ENCODE data around the gene SLAMF1.
"Not testable (repeated sequence)": the region's sequence is repeated elsewhere in the genome, so short reads cannot be mapped to it uniquely, and the experiment has no call there.

The SLAMF1 gene

GRCh38 chr1:160657250-160657781 is 10.5 kb upstream of the SLAMF1 start:
- H3K36me3 ChIP-seq (replicated peaks) = no peaks in the 10 kb centered on the region
- no peak for DNase-seq (ENCODE audit: low spot score in 2 of 2)
- in situ Hi-C loops (cut with MboI; ENCODE audit: low sequenced_read_pairs) = no loop called here
- H3K4me1 ChIP-seq = peaks cover 8% of the 10 kb centered on the region
- peaks cover 4% of the 10 kb centered on the region; the same call in 1 of the 2 replicates for H3K27me3 ChIP-seq (ENCODE audit: low read depth)
- no peaks in the 10 kb centered on the region for H3K9me3 ChIP-seq
- H3K4me3 ChIP-seq = no peak overlapping the region

GRCh38 chr1:160656737-160657136 is 9.9 kb upstream of the SLAMF1 start:
- in situ Hi-C loops (cut with MboI; ENCODE audit: low sequenced_read_pairs) = no loop called here
- Histone ChIP-seq H3K9me3 (no peaks in the 10 kb centered on the region), H3K36me3 (replicated peaks) (no peaks in the 10 kb centered on the region), H3K4me1 (peaks cover 14% of the 10 kb centered on the region), H3K4me3 (no peak overlapping the region), H3K27me3 (ENCODE audit: low read depth) (peaks cover 1% of the 10 kb centered on the region; the same call in 1 of the 2 replicates)
- no peak for DNase-seq (ENCODE audit: low spot score in 2 of 2)

GRCh38 chr1:160653620-160654016 is 6.8 kb upstream of the SLAMF1 start:
- no peaks in the 10 kb centered on the region for H3K27me3 ChIP-seq (ENCODE audit: low read depth)
- peaks cover 18% of the 10 kb centered on the region for H3K4me1 ChIP-seq
- no peak for DNase-seq (ENCODE audit: low spot score in 2 of 2)
- in situ Hi-C loops (cut with MboI; ENCODE audit: low sequenced_read_pairs) = no loop called here
- no peaks in the 10 kb centered on the region for H3K9me3 ChIP-seq
- H3K4me3 ChIP-seq = no peak overlapping the region
- no peaks in the 10 kb centered on the region for H3K36me3 ChIP-seq (replicated peaks)

GRCh38 chr1:160652924-160653619 is 6.2 kb upstream of the SLAMF1 start:
- no peaks in the 10 kb centered on the region for H3K27me3 ChIP-seq (ENCODE audit: low read depth)
- H3K4me1 ChIP-seq = peaks cover 18% of the 10 kb centered on the region
- no peak for DNase-seq (ENCODE audit: low spot score in 2 of 2)
- H3K36me3 ChIP-seq (replicated peaks) = no peaks in the 10 kb centered on the region
- no peak overlapping the region for H3K4me3 ChIP-seq
- H3K9me3 ChIP-seq = no peaks in the 10 kb centered on the region
- in situ Hi-C loops (cut with MboI; ENCODE audit: low sequenced_read_pairs) = no loop called here

DNA sequence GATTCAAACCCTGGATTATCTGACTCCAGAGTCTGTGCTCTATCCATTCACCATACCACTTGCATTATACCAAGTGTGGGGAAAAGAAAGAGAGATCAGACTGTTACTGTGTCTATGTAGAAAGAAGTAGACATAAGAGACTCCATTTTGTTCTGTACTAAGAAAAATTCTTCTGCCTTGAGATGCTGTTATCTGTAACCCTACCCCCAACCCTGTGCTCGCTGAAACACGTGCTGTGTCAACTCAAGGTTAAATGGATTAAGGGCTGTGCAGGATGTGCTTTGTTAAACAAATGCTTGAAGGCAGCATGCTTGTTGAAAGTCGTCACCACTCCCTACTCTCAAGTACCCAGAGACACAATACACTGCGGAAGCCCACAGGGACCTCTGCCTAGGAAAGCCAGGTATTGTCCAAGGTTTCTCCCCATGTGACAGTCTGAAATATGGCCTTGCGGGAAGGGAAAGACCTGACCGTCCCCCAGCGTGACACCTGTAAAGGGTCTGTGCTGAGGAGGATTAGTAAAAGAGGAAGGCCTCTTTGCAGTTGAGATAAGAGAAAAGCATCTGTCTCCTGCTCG is 5.3 kb upstream of the SLAMF1 start:
- H3K4me1 ChIP-seq = peaks cover 18% of the 10 kb centered on the region
- H3K27me3 ChIP-seq (ENCODE audit: low read depth); H3K36me3 ChIP-seq (replicated peaks); H3K9me3 ChIP-seq; H3K4me3 ChIP-seq; in situ Hi-C loops (cut with MboI; ENCODE audit: low sequenced_read_pairs): not testable (repeated sequence)
- peak; percentile 76 to 85 for DNase-seq (ENCODE audit: low spot score in 2 of 2)

- Histone ChIP-seq H3K4me3 (no peak overlapping the region), H3K36me3 (replicated peaks) (no peaks in the 10 kb centered on the region), H3K4me1 (peaks cover 18% of the 10 kb centered on the region), H3K9me3 (no peaks in the 10 kb centered on the region), H3K27me3 (ENCODE audit: low read depth) (no peaks in the 10 kb centered on the region)
- in situ Hi-C loops (cut with MboI; ENCODE audit: low sequenced_read_pairs) = no loop called here
- no peak for DNase-seq (ENCODE audit: low spot score in 2 of 2)
Observed at GRCh38 chr1:160651433-160652064, 4.7 kb upstream of the SLAMF1 start.

DNA sequence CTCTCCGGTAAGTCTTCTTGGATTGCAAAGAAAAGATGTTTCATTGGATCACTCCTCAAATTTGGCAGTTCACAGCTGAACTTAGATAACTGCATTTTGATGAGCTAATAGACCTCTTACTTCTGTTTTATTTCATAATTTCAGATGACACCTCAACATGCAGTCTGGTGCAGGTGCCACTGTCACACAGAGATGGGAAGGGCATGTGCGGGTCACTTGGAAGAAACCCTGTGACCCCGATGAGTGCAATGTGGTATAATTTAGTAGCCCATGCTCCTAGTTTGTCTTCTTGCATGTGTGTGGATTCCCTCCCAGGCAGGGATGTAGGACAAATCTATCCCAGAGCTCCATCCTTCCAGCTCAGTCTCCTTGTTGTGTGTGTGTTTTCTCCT is 481 bp upstream of the SLAMF1 start:
- in situ Hi-C loops (cut with MboI; ENCODE audit: low sequenced_read_pairs) = no loop called here
- no peaks in the 10 kb centered on the region for H3K36me3 ChIP-seq (replicated peaks)
- peaks cover 10% of the 10 kb centered on the region for H3K4me1 ChIP-seq
- H3K9me3 ChIP-seq = no peaks in the 10 kb centered on the region
- DNase-seq (ENCODE audit: low spot score in 2 of 2) = no peak
- no peak overlapping the region for H3K4me3 ChIP-seq
- no peaks in the 10 kb centered on the region for H3K27me3 ChIP-seq (ENCODE audit: low read depth)

DNA sequence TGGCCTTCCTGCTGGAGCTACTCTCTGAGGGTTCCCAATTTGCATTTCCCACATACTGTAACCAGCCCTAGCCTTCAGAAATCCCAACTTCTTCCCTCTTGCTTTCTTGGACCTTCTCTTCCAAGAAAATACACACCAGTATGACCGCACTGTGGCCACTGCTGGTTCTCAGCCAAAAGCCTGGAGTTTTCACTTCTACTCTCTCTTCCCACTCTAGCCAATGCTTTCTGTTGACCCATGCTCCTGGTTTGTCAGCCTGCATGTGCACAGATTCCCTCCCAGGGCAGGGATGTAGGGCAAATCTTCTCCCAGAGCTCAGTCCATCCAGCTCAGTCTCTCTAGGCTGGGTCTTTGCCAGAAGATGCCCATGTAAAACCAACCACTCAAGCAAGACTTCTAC is 664 bp downstream of the SLAMF1 start:
- H3K4me3 ChIP-seq = no peak overlapping the region
- no peaks in the 10 kb centered on the region for H3K27me3 ChIP-seq (ENCODE audit: low read depth)
- H3K4me1 ChIP-seq = no peaks in the 10 kb centered on the region
- no peaks in the 10 kb centered on the region for H3K9me3 ChIP-seq
- DNase-seq (ENCODE audit: low spot score in 2 of 2) = no peak
- no peaks in the 10 kb centered on the region for H3K36me3 ChIP-seq (replicated peaks)
- in situ Hi-C loops (cut with MboI; ENCODE audit: low sequenced_read_pairs) = no loop called here

DNA sequence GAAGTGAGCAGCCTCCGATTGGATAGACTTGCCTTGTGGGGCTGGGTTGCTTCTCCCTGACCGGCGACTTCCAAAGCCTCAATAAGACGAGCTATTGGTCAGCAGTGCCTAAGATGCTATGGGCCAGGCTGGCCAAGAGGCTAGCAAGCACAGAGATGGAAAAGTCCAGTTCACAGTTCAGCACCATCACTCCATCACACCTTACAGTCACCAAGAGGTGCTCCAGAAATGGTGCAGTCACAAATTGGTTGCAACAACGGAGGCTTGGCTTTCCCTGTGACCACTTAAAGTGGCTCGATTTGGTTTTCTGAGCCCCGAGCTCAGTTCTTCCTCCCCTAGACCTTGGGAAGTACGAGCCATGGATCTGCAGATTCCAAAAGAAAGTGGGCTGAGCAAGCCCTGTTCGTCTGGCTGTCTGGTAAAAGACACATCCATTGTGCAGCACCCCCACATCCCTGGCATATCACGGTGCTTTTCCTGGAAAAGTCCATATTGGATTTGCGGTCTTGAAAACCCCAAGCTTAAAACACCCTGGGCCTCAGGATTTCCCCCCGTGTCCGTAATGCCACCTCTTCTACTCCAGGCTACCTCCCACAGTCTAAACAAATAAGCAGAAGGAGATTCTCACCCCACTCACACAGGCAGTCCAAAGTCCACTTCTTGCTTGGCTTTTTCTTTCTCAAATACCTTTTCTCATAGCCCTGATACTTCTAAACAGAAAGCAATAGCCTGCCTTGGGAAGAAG is 1.3 kb downstream of the SLAMF1 start:
- in situ Hi-C loops (cut with MboI; ENCODE audit: low sequenced_read_pairs) = no loop called here
- Histone ChIP-seq H3K4me3 (no peak overlapping the region), H3K27me3 (ENCODE audit: low read depth) (no peaks in the 10 kb centered on the region), H3K9me3 (no peaks in the 10 kb centered on the region), H3K4me1 (no peaks in the 10 kb centered on the region), H3K36me3 (replicated peaks) (no peaks in the 10 kb centered on the region)
- DNase-seq (ENCODE audit: low spot score in 2 of 2) = no peak

DNA sequence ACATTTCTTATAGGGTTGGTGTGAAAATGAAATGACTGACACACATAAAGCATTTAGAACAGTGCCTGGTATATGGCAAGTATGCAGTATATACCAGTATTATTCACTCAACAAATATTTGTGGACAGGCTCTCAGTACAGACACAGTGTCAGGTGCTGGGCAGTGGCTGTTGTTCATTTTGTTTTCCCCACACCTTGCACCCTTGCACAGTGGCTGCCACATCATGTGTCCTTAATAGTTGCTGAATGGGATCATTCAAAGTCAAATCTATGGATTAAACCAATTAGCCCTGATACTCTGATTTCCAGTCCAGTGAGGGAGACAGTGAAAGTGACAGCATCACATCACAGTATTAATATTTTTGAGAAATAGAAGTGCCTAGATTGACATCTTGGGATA is 2.4 kb downstream of the SLAMF1 start:
- Histone ChIP-seq H3K27me3 (ENCODE audit: low read depth) (no peaks in the 10 kb centered on the region), H3K4me3 (no peak overlapping the region), H3K4me1 (no peaks in the 10 kb centered on the region), H3K36me3 (replicated peaks) (no peaks in the 10 kb centered on the region), H3K9me3 (no peaks in the 10 kb centered on the region)
- in situ Hi-C loops (cut with MboI; ENCODE audit: low sequenced_read_pairs) = no loop called here
- no peak for DNase-seq (ENCODE audit: low spot score in 2 of 2)

- in situ Hi-C loops (cut with MboI; ENCODE audit: low sequenced_read_pairs) = no loop called here
- no peaks in the 10 kb centered on the region for H3K4me1 ChIP-seq
- H3K4me3 ChIP-seq = no peak overlapping the region
Observed at GRCh38 chr1:160643138-160643537, 3.7 kb downstream of the SLAMF1 start.

GRCh38 chr1:160642281-160642644 is 4.6 kb downstream of the SLAMF1 start:
- H3K4me1 ChIP-seq = no peaks in the 10 kb centered on the region
- no peak overlapping the region for H3K4me3 ChIP-seq
- in situ Hi-C loops (cut with MboI; ENCODE audit: low sequenced_read_pairs) = no loop called here
- no peaks in the 10 kb centered on the region for H3K36me3 ChIP-seq (replicated peaks)
- H3K9me3 ChIP-seq = no peaks in the 10 kb centered on the region
- no peaks in the 10 kb centered on the region for H3K27me3 ChIP-seq (ENCODE audit: low read depth)
- no peak for DNase-seq (ENCODE audit: low spot score in 2 of 2)

More at GRCh38 chr1:160643138-160643537, 3.7 kb downstream of the SLAMF1 start:
- no peaks in the 10 kb centered on the region for H3K36me3 ChIP-seq (replicated peaks)
- no peaks in the 10 kb centered on the region for H3K9me3 ChIP-seq
- DNase-seq (ENCODE audit: low spot score in 2 of 2) = no peak
- no peaks in the 10 kb centered on the region for H3K27me3 ChIP-seq (ENCODE audit: low read depth)

- no peaks in the 10 kb centered on the region for H3K36me3 ChIP-seq (replicated peaks)
- no peaks in the 10 kb centered on the region for H3K4me1 ChIP-seq
- H3K9me3 ChIP-seq = no peaks in the 10 kb centered on the region
- DNase-seq (ENCODE audit: low spot score in 2 of 2) = no peak
- in situ Hi-C loops (cut with MboI; ENCODE audit: low sequenced_read_pairs) = no loop called here
- no peak overlapping the region for H3K4me3 ChIP-seq
- H3K27me3 ChIP-seq (ENCODE audit: low read depth) = no peaks in the 10 kb centered on the region
Observed at GRCh38 chr1:160641323-160642280, 5.2 kb downstream of the SLAMF1 start.

All from HAP-1 (cell line).